Brain microvascular endothelial cell (primary cell): ENCODE results near the gene CFHR1.

Source experiments
- DNase-seq: peaks from one replicate; pipeline ENCODE4 v3.0.0-alpha.2; 2020
- H3K27ac ChIP-seq: fragments of 250-450 bp; sonication (Bioruptor Pico); 2 replicates; pipeline ENCODE4 v1.5.1; 2020; ENCODE audit warnings: mild to moderate bottlenecking, moderate library complexity
- H3K27me3 ChIP-seq: fragments of 250-450 bp; sonication (Bioruptor Pico); replicated peaks from 2 replicates; pipeline ENCODE4 v1.5.1; 2020; ENCODE audit warnings: mild to moderate bottlenecking
- H3K36me3 ChIP-seq: fragments of 250-450 bp; sonication (Bioruptor Pico); replicated peaks from 2 replicates; pipeline ENCODE4 v1.5.1; 2020; ENCODE audit warnings: mild to moderate bottlenecking
- H3K4me3 ChIP-seq: 2 replicates; pipeline ENCODE4 v1.5.1; 2011; ENCODE audit warnings: low read depth, mild to moderate bottlenecking, control low read depth, low read length, moderate library complexity
- CTCF ChIP-seq: IDR thresholded peaks from 2 replicates; pipeline ENCODE4 v1.5.1; 2011; ENCODE audit warnings: low read depth, mild to moderate bottlenecking, moderate library complexity, low read length, control low read depth, inconsistent platforms; ENCODE audit errors: missing control alignments
- in situ Hi-C: cut with HindIII; loops from 2 replicates; pipeline ENCODE4 v1.10.0; 2017; ENCODE audit warnings: low sequenced_read_pairs, low pct_ligation_motif_present

Gene CFHR1

GRCh38 chr1:196857188-196857587 lies 37.7 kb downstream of the CFHR1 start:
- Histone ChIP-seq H3K4me3 (no peak overlapping the region), H3K27ac (no peak overlapping the region), H3K36me3 (no peaks in the 10 kb centered on the region), H3K27me3 (no peaks in the 10 kb centered on the region)
- TF ChIP-seq CTCF, result no peak
- in situ Hi-C loops, result no loop called here
- DNase-seq, result no peak

GRCh38 chr1:196858811-196859210 lies 39.3 kb downstream of the CFHR1 start:
- Histone ChIP-seq H3K27me3 (no peaks in the 10 kb centered on the region), H3K4me3 (no peak overlapping the region), H3K36me3 (no peaks in the 10 kb centered on the region), H3K27ac (no peak overlapping the region)
- TF ChIP-seq CTCF, result no peak
- DNase-seq, result no peak
- in situ Hi-C loops, result no loop called here

DNA sequence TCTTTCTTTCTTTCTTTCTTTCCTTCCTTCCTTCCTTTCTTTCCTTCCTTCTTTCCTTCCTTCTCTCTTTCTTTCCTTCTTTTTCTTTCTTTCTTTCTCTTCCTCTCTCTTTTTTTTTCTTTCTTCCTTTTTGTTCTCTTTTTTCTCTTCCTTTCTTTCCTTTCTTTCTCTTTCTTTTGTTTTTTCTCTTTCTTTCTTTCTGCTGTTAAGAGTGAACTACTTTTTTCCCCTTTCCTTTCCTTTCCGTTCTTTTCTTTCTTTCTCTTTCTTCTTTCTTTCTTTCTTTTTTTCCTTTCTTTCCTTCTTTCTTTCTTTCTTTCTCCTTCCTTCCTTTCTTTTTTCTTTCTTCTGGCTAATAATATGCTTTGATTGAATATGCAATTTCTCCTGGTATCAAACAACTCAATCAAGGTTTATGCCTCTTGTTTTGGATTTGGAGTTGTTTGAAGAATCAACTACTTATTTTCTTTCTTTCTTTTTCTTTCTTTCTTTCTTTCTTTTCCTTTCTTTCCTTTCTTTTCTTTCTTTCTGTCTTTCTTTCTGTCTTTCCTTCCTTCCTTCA lies 40.9 kb downstream of the CFHR1 start:
- DNase-seq, result no peak
- in situ Hi-C loops, result no loop called here
- no peaks in the 10 kb centered on the region for H3K36me3 ChIP-seq

DNA sequence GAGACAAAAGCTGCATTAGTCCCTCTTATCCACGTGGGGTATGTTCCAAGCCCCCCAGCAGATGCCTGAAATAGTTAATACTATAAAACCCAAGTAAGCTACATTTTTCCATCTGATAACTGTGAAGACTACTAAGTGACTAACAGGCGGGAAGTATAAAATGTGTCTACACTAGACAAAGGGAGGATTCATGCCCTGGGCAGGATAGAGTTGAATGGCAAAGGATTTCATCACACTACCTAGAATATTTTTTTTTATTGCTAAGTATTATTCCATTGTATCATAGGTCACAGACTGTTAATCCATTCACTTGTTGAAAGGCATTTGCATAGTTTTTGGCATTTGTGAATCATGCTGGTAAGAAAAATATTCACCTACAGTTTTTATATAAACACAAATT lies 41.9 kb downstream of the CFHR1 start:
- in situ Hi-C loops, result no loop called here

More for the DNA sequence above, 40.9 kb downstream of the CFHR1 start:
- H3K4me3 ChIP-seq, result no peak overlapping the region
- no peaks in the 10 kb centered on the region for H3K27me3 ChIP-seq
- no peak overlapping the region for H3K27ac ChIP-seq
- no peak for TF ChIP-seq CTCF

GRCh38 chr1:196866974-196867373 lies 47.4 kb downstream of the CFHR1 start:
- H3K27ac ChIP-seq, result no peak overlapping the region
- no peaks in the 10 kb centered on the region for H3K36me3 ChIP-seq
- in situ Hi-C loops, result no loop called here
- no peak overlapping the region for H3K4me3 ChIP-seq
- TF ChIP-seq CTCF, result no peak
- no peaks in the 10 kb centered on the region for H3K27me3 ChIP-seq
- DNase-seq, result no peak

More for the DNA sequence above, 41.9 kb downstream of the CFHR1 start:
- no peak for DNase-seq
- TF ChIP-seq CTCF, result no peak
- H3K27me3 ChIP-seq, result no peaks in the 10 kb centered on the region
- no peaks in the 10 kb centered on the region for H3K36me3 ChIP-seq
- H3K27ac ChIP-seq, result no peak overlapping the region
- H3K4me3 ChIP-seq, result no peak overlapping the region

- no peak for DNase-seq
- no peak for TF ChIP-seq CTCF
- in situ Hi-C loops, result no loop called here
- H3K27ac ChIP-seq, result no peak overlapping the region
- peaks cover 4% of the 10 kb centered on the region for H3K27me3 ChIP-seq
- H3K4me3 ChIP-seq, result no peak overlapping the region
- no peaks in the 10 kb centered on the region for H3K36me3 ChIP-seq
Observed at GRCh38 chr1:196873385-196873784, 53.9 kb downstream of the CFHR1 start.
